DND-41 (cell line): ENCODE results near the gene PTPRD.

Source experiments
- ATAC-seq: fragments of 200-7000 bp; cut with Tn5 transposase; 3 replicates; pipeline ENCODE4 v1.9.1; 2021; ENCODE audit warnings: low read depth; ENCODE audit not compliant: insufficient read depth
- DNase-seq: peaks from one replicate; pipeline ENCODE4 v3.0.0-alpha.2; 2020
- H2AFZ ChIP-seq: 2 replicates; pipeline ENCODE4 v1.6.0; 2012; ENCODE audit warnings: low read depth, low read length
- H3K27ac ChIP-seq: 2 replicates; pipeline ENCODE4 v1.5.1; 2012; ENCODE audit warnings: low read length, inconsistent platforms
- H3K27me3 ChIP-seq: fragments of 200-600 bp; sonication (generic); 2 replicates; pipeline ENCODE4 v1.6.0; 2012; ENCODE audit warnings: low read length, mild to moderate bottlenecking, inconsistent platforms; ENCODE audit not compliant: insufficient read depth, poor library complexity
- H3K36me3 ChIP-seq: 2 replicates; pipeline ENCODE4 v1.5.1; 2012; ENCODE audit warnings: low read length, inconsistent platforms; ENCODE audit not compliant: insufficient read depth
- H3K4me1 ChIP-seq: 2 replicates; pipeline ENCODE4 v1.5.1; 2012; ENCODE audit warnings: mild to moderate bottlenecking, low read length; ENCODE audit not compliant: insufficient read depth
- H3K4me2 ChIP-seq: 2 replicates; pipeline ENCODE4 v1.6.0; 2012; ENCODE audit warnings: mild to moderate bottlenecking, moderate library complexity, low read length, inconsistent platforms; ENCODE audit not compliant: insufficient read depth
- H3K4me3 ChIP-seq, 2 experiments: fragments of 200-600 bp in 1 of 2; shearing (Covaris generic) in 1 of 2; 2 replicates each; pipeline ENCODE4 v1.5.1; 2012 to 2016; ENCODE audit warnings: inconsistent platforms in 2 of 2, low read length in 2 of 2, mild to moderate bottlenecking in 2 of 2, low read depth in 1 of 2, moderate library complexity in 1 of 2
- H3K79me2 ChIP-seq: 2 replicates; pipeline ENCODE4 v1.6.0; 2012; ENCODE audit warnings: low read length, inconsistent platforms; ENCODE audit not compliant: insufficient read depth
- H3K9ac ChIP-seq: 2 replicates; pipeline ENCODE4 v1.6.0; 2012; ENCODE audit warnings: low read depth, mild to moderate bottlenecking, inconsistent platforms, low read length, moderate library complexity
- H3K9me3 ChIP-seq: 2 replicates; pipeline ENCODE4 v1.5.1; 2012; ENCODE audit warnings: low read length, moderate library complexity, mild to moderate bottlenecking, inconsistent platforms; ENCODE audit not compliant: insufficient read depth, severe bottlenecking
- H4K20me1 ChIP-seq: 2 replicates; pipeline ENCODE4 v1.6.0; 2012; ENCODE audit warnings: low read length; ENCODE audit not compliant: insufficient read depth
- CTCF ChIP-seq: IDR thresholded peaks from 2 replicates; pipeline ENCODE4 v1.5.1; 2012; ENCODE audit warnings: borderline replicate concordance, low read length, moderate library complexity, mild to moderate bottlenecking; ENCODE audit not compliant: poor library complexity, severe bottlenecking; ENCODE audit errors: extremely low read depth
- EZH2 ChIP-seq: IDR thresholded peaks from 3 replicates; pipeline ENCODE4 v1.6.1; 2012; ENCODE audit warnings: borderline replicate concordance, low read depth, mild to moderate bottlenecking, moderate library complexity, low read length, inconsistent platforms; ENCODE audit not compliant: severe bottlenecking

PTPRD gene

GRCh38 chr9:8429768-8430167, 2183.0 kb downstream of the PTPRD start:
- Histone ChIP-seq H3K79me2 (no peaks in the 10 kb centered on the region), H3K27ac (no peak overlapping the region), H3K9me3 (no peaks in the 10 kb centered on the region), H2AFZ (no peak overlapping the region), H3K27me3 (no peaks in the 10 kb centered on the region), H3K9ac (no peak overlapping the region), H4K20me1 (no peaks in the 10 kb centered on the region), H3K4me1 (peaks cover 14% of the 10 kb centered on the region), H3K4me2 (no peak overlapping the region), H3K4me3 (no peak overlapping the region), H3K36me3 (no peaks in the 10 kb centered on the region)
- no peak for ATAC-seq
- TF ChIP-seq EZH2 = no peak
- DNase-seq = no peak

GRCh38 chr9:8429157-8429556, 2183.6 kb downstream of the PTPRD start:
- H4K20me1 ChIP-seq = no peaks in the 10 kb centered on the region
- TF ChIP-seq CTCF = no peak
- no peak for TF ChIP-seq EZH2
- H3K36me3 ChIP-seq = no peaks in the 10 kb centered on the region
- H3K4me2 ChIP-seq = no peak overlapping the region
- H3K4me3 ChIP-seq = no peak overlapping the region
- DNase-seq = no peak
- H3K27ac ChIP-seq = no peak overlapping the region
- H3K9ac ChIP-seq = no peak overlapping the region
- no peaks in the 10 kb centered on the region for H3K9me3 ChIP-seq
- peak; percentile 41; the same call in 1 of the 3 replicates for ATAC-seq
- no peaks in the 10 kb centered on the region for H3K79me2 ChIP-seq
- H3K4me1 ChIP-seq = peaks cover 14% of the 10 kb centered on the region
- H2AFZ ChIP-seq = no peak overlapping the region
- no peaks in the 10 kb centered on the region for H3K27me3 ChIP-seq

GRCh38 chr9:8428389-8428788, 2184.4 kb downstream of the PTPRD start:
- Histone ChIP-seq H3K27ac (no peak overlapping the region; the same call in 1 of the 2 replicates), H3K79me2 (no peaks in the 10 kb centered on the region), H3K36me3 (no peaks in the 10 kb centered on the region), H4K20me1 (no peaks in the 10 kb centered on the region), H2AFZ (no peak overlapping the region), H3K9me3 (no peaks in the 10 kb centered on the region), H3K9ac (no peak overlapping the region), H3K4me3 (no peak overlapping the region), H3K4me1 (peaks cover 14% of the 10 kb centered on the region), H3K4me2 (no peak overlapping the region), H3K27me3 (no peaks in the 10 kb centered on the region)
- no peak for TF ChIP-seq EZH2
- TF ChIP-seq CTCF = no peak
- DNase-seq (no peak), ATAC-seq (peak; percentile 71)

GRCh38 chr9:8424786-8425410, 2187.9 kb downstream of the PTPRD start:
- peaks cover 14% of the 10 kb centered on the region for H3K4me1 ChIP-seq
- no peak overlapping the region for H3K4me2 ChIP-seq
- DNase-seq = no peak
- no peak overlapping the region for H3K4me3 ChIP-seq
- H4K20me1 ChIP-seq = no peaks in the 10 kb centered on the region
- no peak overlapping the region for H3K27ac ChIP-seq
- no peak overlapping the region for H2AFZ ChIP-seq
- H3K9ac ChIP-seq = no peak overlapping the region
- no peaks in the 10 kb centered on the region for H3K79me2 ChIP-seq
- no peaks in the 10 kb centered on the region for H3K9me3 ChIP-seq
- no peak for ATAC-seq
- TF ChIP-seq EZH2 = no peak
- TF ChIP-seq CTCF = no peak
- no peaks in the 10 kb centered on the region for H3K27me3 ChIP-seq
- no peaks in the 10 kb centered on the region for H3K36me3 ChIP-seq
